Stomach (tissue), 9 donors: ENCODE data around the gene RERE. TPM values are rescaled to one million over a fixed set of nuclear protein-coding genes. Genes with fewer than 3 reads are reported as not detected.

Experiments
- DNase-seq, 2 donors: peaks; one replicate each; pipeline versions ENCODE4 v3.0.0 to v3.0.0-alpha.2; 2013 to 2019
- H3K27ac ChIP-seq, 5 donors: fragments of 200-600 bp in 4 of 5; sonication (generic) in 4 of 5; one replicate each; pipeline ENCODE4 v1.5.1; 2013 to 2019; ENCODE audit warnings: mild to moderate bottlenecking in 1 of 5, moderate library complexity in 1 of 5
- H3K27me3 ChIP-seq, 3 donors: fragments of 200-600 bp; sonication (generic); one replicate each; pipeline ENCODE4 v1.5.1; 2017 to 2019; ENCODE audit warnings: mixed run types in 1 of 3
- H3K36me3 ChIP-seq, 4 donors: fragments of 200-600 bp; sonication (generic); 1 replicate in 3 of 4; 2 replicates in 1 of 4; pipeline ENCODE4 v1.5.1; 2016 to 2019
- H3K4me1 ChIP-seq, 4 donors: fragments of 200-600 bp; sonication (generic); one replicate each; pipeline ENCODE4 v1.5.1; 2016 to 2019
- H3K4me3 ChIP-seq, 4 donors: fragments of 200-600 bp; sonication (generic) in 3 of 4; one replicate each; pipeline ENCODE4 v1.5.1; 2016 to 2019; ENCODE audit warnings: mild to moderate bottlenecking in 1 of 4
- H3K9me3 ChIP-seq, 4 donors: fragments of 200-600 bp; sonication (generic); one replicate each; pipeline ENCODE4 v1.5.1; 2016 to 2019
- EP300 ChIP-seq: sonication (generic); formaldehyde crosslinking; IDR thresholded peaks from one replicate; pipeline ENCODE4 v1.6.1; 2017; ENCODE audit warnings: antibody characterized with exemption
- POLR2A ChIP-seq, 4 donors: fragments of 450-650 bp; IDR thresholded peaks; one replicate each; pipeline ENCODE4 v1.6.1; 2016; ENCODE audit warnings: antibody characterized with exemption in 4 of 4, control low read depth in 2 of 4, mild to moderate bottlenecking in 1 of 4, moderate library complexity in 1 of 4
- POLR2AphosphoS5 ChIP-seq, 3 donors: sonication (generic); formaldehyde crosslinking; IDR thresholded peaks; one replicate each; pipeline ENCODE4 v1.6.1; 2016; ENCODE audit warnings: antibody characterized with exemption in 3 of 3
- WGBS, 5 donors: extraction: QIAGEN DNeasy Blood & Tissue Kit in 3 of 5; methylation state at CpG; one replicate each; pipeline versions ENCODE4 v1.1.5 to v1.1.7; 2013 to 2018; 5-methylcytosine and 5-hydroxymethylcytosine counted together
- intact Hi-C: fragments of 100-400 bp; cut with DNase I; formaldehyde crosslinking; loops from one replicate; pipeline ENCODE4 v1.15.1; 2023; ENCODE audit warnings: low total_unique reads
- polyA plus RNA-seq, 3 donors: library from polyadenylated mRNA; stranded (reverse); fragments of 200-250 nt; gene quantifications; one replicate each; pipeline ENCODE4 v1.2.3, GENCODE V29; 2013
- total RNA-seq, 5 donors: library from RNA; depleted of rRNA; stranded (reverse); fragments of >200 nt; gene quantifications; one replicate each; pipeline versions ENCODE4 v1.1.0 to v1.2.3, GENCODE V29; 2014 to 2016
- TF ChIP-seq, protein P1 (sequence below), 7 experiments: fragments of 450-650 bp in 4 of 7; fragments of 200-600 bp in 3 of 7; sonication (generic) in 3 of 7; IDR thresholded peaks; one replicate each; pipeline ENCODE4 v1.5.1; 2016 to 2019; ENCODE audit warnings: antibody characterized with exemption in 7 of 7, control low read depth in 2 of 7, mild to moderate bottlenecking in 1 of 7
- donor health status: healthy with polysubstance abuse.
- donor health status: Bipolar disorder and iron deficiency.
- donor health status: healthy.

RERE gene
- total and polyA plus RNA-seq, 8 donors: 15.6 to 198 (median 79.3) TPM

DNA sequence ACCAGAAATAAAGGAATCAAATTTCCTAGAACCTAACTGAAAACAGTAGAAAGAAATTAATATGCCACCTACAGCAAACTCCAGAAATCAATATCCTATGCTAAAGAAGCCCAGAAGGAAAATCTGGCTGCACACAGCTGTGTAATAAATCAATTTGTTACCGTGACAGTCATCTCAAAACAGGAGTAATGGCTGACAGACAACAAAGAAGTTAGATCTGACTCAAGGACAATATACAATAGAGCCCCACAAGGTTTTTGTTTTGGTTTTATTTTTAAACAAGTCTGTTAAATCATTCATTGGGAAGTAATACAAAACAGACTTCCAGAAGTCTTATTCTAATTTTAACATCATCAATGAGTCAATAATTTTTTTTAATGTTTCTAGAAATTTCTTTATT lies 168.4 kb downstream of the RERE start:
- WGBS, 5 donors: 57 to 79% (median 73%) methylated on average over 1 of the region's 1 CpG
- no peaks in the 10 kb centered on the region for H3K27me3 ChIP-seq
- TF ChIP-seq POLR2AphosphoS5 (IDR thresholded peaks at IDR 0.05) (no peak), POLR2A (IDR thresholded peaks at IDR 0.05) (no peak), EP300 (no peak)
- TF ChIP-seq, protein P1, sequence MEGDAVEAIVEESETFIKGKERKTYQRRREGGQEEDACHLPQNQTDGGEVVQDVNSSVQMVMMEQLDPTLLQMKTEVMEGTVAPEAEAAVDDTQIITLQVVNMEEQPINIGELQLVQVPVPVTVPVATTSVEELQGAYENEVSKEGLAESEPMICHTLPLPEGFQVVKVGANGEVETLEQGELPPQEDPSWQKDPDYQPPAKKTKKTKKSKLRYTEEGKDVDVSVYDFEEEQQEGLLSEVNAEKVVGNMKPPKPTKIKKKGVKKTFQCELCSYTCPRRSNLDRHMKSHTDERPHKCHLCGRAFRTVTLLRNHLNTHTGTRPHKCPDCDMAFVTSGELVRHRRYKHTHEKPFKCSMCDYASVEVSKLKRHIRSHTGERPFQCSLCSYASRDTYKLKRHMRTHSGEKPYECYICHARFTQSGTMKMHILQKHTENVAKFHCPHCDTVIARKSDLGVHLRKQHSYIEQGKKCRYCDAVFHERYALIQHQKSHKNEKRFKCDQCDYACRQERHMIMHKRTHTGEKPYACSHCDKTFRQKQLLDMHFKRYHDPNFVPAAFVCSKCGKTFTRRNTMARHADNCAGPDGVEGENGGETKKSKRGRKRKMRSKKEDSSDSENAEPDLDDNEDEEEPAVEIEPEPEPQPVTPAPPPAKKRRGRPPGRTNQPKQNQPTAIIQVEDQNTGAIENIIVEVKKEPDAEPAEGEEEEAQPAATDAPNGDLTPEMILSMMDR (IDR thresholded peaks at IDR 0.05): no peak
- H3K36me3 ChIP-seq: peaks cover 0 to 2% (median 0%) of the 10 kb centered on the region in 4 donors
- no peak overlapping the region for H3K27ac ChIP-seq
- intact Hi-C loops: no loop called here
- no peak overlapping the region for H3K4me3 ChIP-seq
- DNase-seq: no peak
- no peaks in the 10 kb centered on the region for H3K9me3 ChIP-seq
- peaks cover 9 to 52% (median 37%) of the 10 kb centered on the region in 4 donors for H3K4me1 ChIP-seq

DNA sequence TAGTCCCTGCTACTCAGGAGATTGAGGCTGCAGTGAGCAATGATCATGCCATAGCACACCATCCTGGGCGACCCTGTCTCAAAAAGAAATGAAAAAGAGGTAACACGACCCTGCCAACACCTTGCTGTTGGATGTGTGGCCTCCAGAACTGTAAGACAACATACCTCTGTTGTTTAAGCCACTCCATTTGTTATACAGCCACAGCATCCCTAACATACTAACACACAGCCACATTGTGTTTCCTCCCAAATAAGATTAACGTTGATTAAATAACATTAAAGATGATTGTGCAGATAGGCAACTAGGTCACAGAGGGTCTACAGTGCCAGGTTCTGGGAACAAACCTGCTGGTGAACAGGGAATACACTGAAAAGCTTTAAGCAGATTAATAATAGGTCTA lies 170.4 kb downstream of the RERE start:
- no peaks in the 10 kb centered on the region for H3K36me3 ChIP-seq
- intact Hi-C loops: no loop called here
- 69 to 86% (median 74%) methylated on average over 3 of the region's 3 CpGs for WGBS, 5 donors

DNA sequence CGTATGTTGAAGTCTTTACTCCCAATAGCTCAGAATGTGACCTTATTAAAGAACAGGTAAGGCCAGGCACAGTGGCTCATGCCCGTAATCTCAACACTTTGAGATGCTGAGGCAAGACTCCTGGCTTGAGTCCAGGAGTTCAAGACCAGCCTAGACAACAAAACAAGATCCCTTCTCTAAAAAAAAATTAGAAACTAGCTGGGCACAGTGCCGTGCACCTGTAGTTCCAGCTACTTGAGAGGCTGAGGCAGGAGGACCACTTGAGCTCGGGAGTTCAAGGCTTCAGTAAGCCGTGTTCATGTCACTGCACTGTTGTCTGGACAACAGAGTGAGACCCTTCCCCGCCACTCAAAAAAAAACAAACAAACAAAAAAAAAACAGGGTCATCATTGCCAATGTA lies 171.3 kb downstream of the RERE start:
- H3K9me3 ChIP-seq: no peaks in the 10 kb centered on the region
- H3K4me1 ChIP-seq: peaks cover 0 to 53% (median 29%) of the 10 kb centered on the region in 4 donors
- no peaks in the 10 kb centered on the region for H3K27me3 ChIP-seq
- H3K27ac ChIP-seq: no peak overlapping the region
- WGBS, 5 donors: 73 to 89% (median 84%) methylated on average over 6 of the region's 6 CpGs
- H3K4me3 ChIP-seq: no peak overlapping the region
- intact Hi-C loops: no loop called here
- no peak for DNase-seq
- H3K36me3 ChIP-seq: no peaks in the 10 kb centered on the region
- TF ChIP-seq, protein P1 (IDR thresholded peaks at IDR 0.05): no peak
- TF ChIP-seq POLR2A (IDR thresholded peaks at IDR 0.05): no peak

More for the DNA sequence above, 170.4 kb downstream of the RERE start:
- no peak for DNase-seq
- no peak for TF ChIP-seq EP300
- TF ChIP-seq POLR2AphosphoS5 (IDR thresholded peaks at IDR 0.05): no peak
- TF ChIP-seq, protein P1 (IDR thresholded peaks at IDR 0.05): no peak
- TF ChIP-seq POLR2A (IDR thresholded peaks at IDR 0.05): no peak
- H3K9me3 ChIP-seq: no peaks in the 10 kb centered on the region
- peaks cover 4 to 59% (median 31%) of the 10 kb centered on the region in 4 donors for H3K4me1 ChIP-seq
- H3K27me3 ChIP-seq: no peaks in the 10 kb centered on the region
- H3K27ac ChIP-seq: no peak overlapping the region
- H3K4me3 ChIP-seq: no peak overlapping the region

DNA sequence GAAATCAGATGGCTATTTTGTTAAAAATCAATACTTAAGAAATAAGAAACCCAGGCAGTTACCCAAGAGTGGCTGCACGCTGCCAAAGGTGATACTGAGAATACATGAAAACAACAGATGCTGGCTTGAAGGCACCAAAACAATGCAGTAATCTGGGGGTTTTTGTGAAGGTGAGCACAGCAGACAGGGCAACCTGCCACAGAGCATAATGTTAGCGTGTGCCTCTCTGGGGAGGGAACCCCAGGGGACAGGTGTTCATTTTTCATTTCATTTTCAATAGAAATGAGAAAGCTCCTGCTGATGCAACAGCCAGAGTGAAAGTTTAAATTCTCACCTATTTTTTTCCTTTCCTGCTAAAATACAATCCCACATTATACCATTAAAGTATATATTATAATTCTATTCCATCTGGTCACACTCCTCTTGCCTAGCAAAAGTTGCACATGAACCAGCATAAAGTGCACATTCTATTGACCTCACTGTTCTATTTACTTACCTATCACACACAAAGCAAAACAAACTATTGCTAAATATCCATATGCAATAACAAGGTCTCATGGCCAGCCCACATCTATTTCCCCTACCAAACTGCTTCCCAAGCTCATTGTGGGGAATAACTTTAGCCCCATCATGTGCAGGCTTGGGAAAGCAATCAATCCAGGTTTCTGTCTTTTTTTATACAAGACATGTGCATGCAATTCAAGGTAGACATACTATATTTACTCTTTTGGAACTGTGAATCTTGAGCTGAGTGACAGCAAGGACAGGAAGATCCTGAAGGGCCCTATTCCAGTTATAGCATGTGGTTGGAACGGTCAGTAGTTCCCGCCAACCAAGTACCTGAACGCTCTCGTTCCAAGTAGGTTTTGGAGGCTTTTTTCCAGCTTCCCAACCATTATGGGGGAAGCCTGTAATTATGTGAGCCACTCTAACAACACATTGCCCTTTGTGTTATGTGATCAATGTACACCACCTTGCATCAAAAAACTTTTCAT lies 173.6 kb downstream of the RERE start:
- Histone ChIP-seq H3K4me1 (peaks cover 0 to 54% (median 31%) of the 10 kb centered on the region in 4 donors), H3K9me3 (no peaks in the 10 kb centered on the region), H3K27me3 (no peaks in the 10 kb centered on the region), H3K4me3 (no peak overlapping the region), H3K36me3 (no peaks in the 10 kb centered on the region), H3K27ac (no peak overlapping the region)
- TF ChIP-seq EP300 (no peak), POLR2AphosphoS5 (IDR thresholded peaks at IDR 0.05) (no peak), POLR2A (IDR thresholded peaks at IDR 0.05) (no peak)
- TF ChIP-seq, protein P1 (IDR thresholded peaks at IDR 0.05): no peak
- intact Hi-C loops: no loop called here
- WGBS, 5 donors: 76 to 92% (median 85%) methylated on average over 6 of the region's 6 CpGs
- no peak for DNase-seq
